ENCODE measurements around the gene CDK11A.
"Not testable (repeated sequence)": the region's sequence is repeated elsewhere in the genome, so short reads cannot be mapped to it uniquely, and the experiment has no call there.

The CDK11A gene

GRCh38 chr1:1726088-1726487 is 1.9 kb upstream of the CDK11A start:
- DNase-seq (ENCODE audit: low read depth), result not testable (repeated sequence)

- DNase-seq (ENCODE audit: low read depth), result no peak
Observed at GRCh38 chr1:1721201-1721600, 3.0 kb downstream of the CDK11A start.

- not testable (repeated sequence) for DNase-seq (ENCODE audit: low read depth)
Observed at GRCh38 chr1:1715109-1715883, 8.9 kb downstream of the CDK11A start.

GRCh38 chr1:1707897-1708296 is 16.3 kb downstream of the CDK11A start:
- not testable (repeated sequence) for DNase-seq (ENCODE audit: low read depth)

- DNase-seq (ENCODE audit: low read depth), result not testable (repeated sequence)
Observed at GRCh38 chr1:1707241-1707640, 16.9 kb downstream of the CDK11A start.

GRCh38 chr1:1705623-1706022 is 18.5 kb downstream of the CDK11A start:
- not testable (repeated sequence) for DNase-seq (ENCODE audit: low read depth)

GRCh38 chr1:1704284-1704957 is 19.7 kb downstream of the CDK11A start:
- not testable (repeated sequence) for DNase-seq (ENCODE audit: low read depth)

GRCh38 chr1:1703796-1704195 is 20.4 kb downstream of the CDK11A start:
- DNase-seq (ENCODE audit: low read depth), result no peak

GRCh38 chr1:1702506-1702905 is 21.7 kb downstream of the CDK11A start:
- not testable (repeated sequence) for DNase-seq (ENCODE audit: low read depth)

GRCh38 chr1:1700557-1700956 is 23.6 kb downstream of the CDK11A start:
- DNase-seq (ENCODE audit: low read depth), result not testable (repeated sequence)

- not testable (repeated sequence) for DNase-seq (ENCODE audit: low read depth)
Observed at GRCh38 chr1:1700067-1700466, 24.1 kb downstream of the CDK11A start.

GRCh38 chr1:1699061-1699460 is 25.1 kb downstream of the CDK11A start:
- not testable (repeated sequence) for DNase-seq (ENCODE audit: low read depth)

GRCh38 chr1:1697358-1698183 is 26.6 kb downstream of the CDK11A start:
- not testable (repeated sequence) for DNase-seq (ENCODE audit: low read depth)

GRCh38 chr1:1696431-1697357 is 27.5 kb downstream of the CDK11A start:
- not testable (repeated sequence) for DNase-seq (ENCODE audit: low read depth)

GRCh38 chr1:1692714-1693647 is 31.2 kb downstream of the CDK11A start, which contains the start of gene SLC35E2B:
Gene SLC35E2B, minus strand, starts transcription at chr1:1692795. Its CDS starts 16,096 bp downstream, at chr1:1676699.
- DNase-seq (ENCODE audit: low read depth), result peak; percentile 79

- peak; percentile 40 for DNase-seq (ENCODE audit: low read depth)
Observed at GRCh38 chr1:1692324-1692713, 31.8 kb downstream of the CDK11A start.

- not testable (repeated sequence) for DNase-seq (ENCODE audit: low read depth)
Observed at GRCh38 chr1:1691443-1691842, 32.7 kb downstream of the CDK11A start.

- not testable (repeated sequence) for DNase-seq (ENCODE audit: low read depth)
Observed at GRCh38 chr1:1689526-1689925, 34.6 kb downstream of the CDK11A start.

- DNase-seq (ENCODE audit: low read depth), result no peak
Observed at GRCh38 chr1:1687846-1688245, 36.3 kb downstream of the CDK11A start.

Measured in stromal cell of bone marrow (primary cell).